Inflammatory macrophage treated with lipopolysaccharide for 1 hour (primary cell): ENCODE results near the gene PRKCA.
A peak's percentile ranks its signal among the peaks of the same experiment; 100 is the strongest.
"Not testable (repeated sequence)": the region's sequence is repeated elsewhere in the genome, so short reads cannot be mapped to it uniquely, and the experiment has no call there.

Experiments used
- DNase-seq, 2 donors: peaks; one replicate each; pipeline ENCODE4 v3.0.0-alpha.2; 2020 to 2022

PRKCA gene

DNA sequence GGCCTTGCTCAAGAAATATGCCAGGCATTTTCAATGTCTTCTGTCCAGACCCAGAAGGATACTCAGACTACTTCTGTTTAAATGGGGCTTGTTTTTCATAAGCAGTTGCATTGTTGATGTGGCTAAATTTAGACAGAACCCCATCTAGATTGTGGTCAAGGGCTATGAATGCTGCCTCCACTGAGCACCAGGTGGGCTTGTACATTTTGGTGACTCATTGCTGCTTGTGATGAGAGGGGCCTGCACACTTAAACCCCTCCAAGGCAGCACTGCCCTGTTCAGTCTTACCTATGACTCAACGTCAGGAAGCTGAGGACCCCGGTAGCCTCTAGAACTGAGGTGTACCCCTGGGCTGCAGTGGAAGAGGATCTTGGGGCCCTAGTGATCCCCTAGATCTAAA lies 144.0 kb downstream of the PRKCA start:
- no peak for DNase-seq

DNA sequence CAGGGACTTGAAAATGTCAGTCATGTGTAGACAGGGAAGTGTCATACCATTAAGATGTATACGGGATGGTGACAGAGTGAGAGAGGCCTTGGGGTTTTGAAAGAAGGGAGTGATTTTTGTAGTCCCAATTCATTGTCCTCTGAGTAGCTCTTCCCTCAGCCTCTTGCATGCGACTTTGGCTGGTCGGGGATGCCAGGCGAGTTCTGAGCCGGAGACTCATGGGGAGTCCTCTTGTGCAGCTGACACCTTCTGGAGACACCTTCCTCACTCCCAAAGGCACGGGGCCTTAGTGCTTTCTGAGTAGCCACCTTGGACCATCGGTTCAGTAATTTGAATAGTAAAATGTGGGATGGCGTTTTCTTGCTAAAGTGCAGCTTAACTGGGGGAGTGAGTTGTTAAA lies 144.7 kb downstream of the PRKCA start:
- DNase-seq: no peak

DNA sequence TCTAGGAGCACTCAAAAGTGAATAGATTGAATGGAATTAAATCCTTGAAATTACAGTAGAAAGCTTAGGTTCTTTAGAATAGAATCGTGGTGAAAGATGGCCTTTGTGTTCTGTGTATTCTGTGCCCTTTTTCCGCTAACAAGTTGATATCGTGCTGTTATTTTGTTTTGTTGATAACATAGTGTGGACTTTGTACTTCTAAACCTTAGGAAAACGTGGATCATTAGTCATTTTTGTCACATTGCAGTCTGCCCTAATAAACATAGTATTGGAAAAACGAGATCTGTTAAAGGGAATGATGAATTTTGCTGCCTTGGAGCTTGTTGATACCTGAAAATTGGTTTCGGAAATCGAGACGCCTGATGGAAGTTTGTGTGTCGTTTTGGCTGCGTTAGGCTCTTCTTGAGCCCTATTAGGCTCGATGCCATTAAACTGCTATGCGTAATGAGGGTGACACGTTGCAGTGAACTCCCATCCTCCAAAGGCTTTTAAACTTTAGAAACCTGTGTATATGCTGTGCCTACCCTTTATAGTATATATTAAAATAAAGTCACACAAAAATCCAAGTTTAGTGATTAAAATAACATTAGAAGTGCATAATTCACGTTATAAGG lies 145.7 kb downstream of the PRKCA start:
- DNase-seq: no peak

DNA sequence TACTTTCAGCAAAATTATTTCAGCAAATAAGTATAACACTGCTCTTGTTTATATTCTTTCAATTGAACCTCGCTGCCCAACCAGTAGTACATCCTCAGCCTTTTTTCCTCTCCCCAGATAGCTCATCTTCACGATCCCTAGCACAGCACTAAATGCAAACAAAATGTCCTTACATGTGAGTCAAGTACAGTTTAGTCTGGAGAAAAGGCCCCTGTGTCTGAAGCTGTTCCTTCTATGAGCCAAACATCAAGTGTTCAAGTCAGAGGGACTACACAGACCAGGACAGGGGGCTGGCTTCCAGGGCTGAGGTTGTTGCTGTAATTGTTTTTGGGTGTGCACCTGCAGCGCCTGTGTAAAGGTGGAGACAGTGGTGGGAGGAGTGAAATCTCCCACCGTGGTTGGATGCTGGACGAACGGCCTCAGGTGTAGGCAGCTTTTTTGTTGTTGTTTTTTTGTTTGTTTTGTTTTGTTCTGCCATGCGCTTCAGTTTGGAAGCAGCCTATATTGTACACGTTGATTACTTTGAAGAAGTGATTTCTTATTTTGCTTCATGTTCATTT lies 147.1 kb downstream of the PRKCA start:
- DNase-seq: no peak

DNA sequence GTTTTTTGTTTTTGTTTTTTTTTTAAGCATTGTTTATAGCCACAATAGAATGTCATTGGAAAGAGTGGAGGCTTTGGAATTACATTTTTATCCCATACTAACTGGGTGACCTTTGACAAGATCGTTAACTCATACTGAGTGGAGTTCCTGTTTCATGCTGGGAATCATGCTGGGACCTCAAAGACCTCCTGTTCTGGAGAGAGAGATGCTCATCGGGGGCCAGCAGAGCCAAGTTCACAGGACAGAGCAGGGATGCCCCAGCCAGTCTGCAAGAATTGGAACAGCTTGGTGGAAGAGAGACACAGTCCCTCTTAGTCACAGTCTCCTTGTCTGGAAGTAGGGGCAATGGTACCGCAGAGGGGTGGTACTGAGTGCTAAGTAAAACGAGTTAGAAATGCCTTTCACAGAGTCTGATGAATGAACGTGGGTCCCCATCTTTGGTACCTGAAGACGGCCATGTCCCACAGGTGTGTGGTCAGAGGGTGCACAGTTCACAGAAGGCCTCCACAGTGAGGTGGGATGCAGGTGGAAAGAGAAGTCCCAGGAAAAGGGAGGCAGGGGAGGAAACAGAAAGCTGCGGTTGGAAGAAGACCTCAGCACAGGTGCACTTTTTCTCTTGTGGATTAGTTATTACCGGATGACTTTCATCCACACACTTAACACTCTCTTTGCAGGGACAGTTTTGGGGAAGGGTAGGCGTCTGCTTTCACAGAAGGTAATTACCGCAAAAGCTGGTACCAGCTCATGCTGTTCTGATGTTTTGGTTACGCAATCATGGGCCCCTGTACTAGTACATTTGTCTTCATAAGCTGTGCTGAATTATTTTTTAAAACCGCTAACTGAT lies 147.8 kb downstream of the PRKCA start:
- DNase-seq: no peak

DNA sequence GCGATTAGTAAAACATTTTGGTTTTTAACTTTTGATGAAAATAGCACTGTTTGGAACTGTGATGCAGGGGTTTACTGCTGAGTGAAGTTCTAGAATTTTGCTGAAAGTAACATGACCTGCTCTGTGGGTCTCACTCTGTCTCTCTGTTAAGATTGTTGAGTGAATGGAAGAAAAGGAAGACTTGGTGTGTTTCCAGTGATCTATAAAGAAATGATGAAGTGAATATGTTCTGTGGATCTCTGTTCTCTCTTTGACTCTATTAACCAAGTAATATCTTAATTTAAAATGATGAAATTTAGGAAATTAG lies 148.4 kb downstream of the PRKCA start:
- DNase-seq: no peak

DNA sequence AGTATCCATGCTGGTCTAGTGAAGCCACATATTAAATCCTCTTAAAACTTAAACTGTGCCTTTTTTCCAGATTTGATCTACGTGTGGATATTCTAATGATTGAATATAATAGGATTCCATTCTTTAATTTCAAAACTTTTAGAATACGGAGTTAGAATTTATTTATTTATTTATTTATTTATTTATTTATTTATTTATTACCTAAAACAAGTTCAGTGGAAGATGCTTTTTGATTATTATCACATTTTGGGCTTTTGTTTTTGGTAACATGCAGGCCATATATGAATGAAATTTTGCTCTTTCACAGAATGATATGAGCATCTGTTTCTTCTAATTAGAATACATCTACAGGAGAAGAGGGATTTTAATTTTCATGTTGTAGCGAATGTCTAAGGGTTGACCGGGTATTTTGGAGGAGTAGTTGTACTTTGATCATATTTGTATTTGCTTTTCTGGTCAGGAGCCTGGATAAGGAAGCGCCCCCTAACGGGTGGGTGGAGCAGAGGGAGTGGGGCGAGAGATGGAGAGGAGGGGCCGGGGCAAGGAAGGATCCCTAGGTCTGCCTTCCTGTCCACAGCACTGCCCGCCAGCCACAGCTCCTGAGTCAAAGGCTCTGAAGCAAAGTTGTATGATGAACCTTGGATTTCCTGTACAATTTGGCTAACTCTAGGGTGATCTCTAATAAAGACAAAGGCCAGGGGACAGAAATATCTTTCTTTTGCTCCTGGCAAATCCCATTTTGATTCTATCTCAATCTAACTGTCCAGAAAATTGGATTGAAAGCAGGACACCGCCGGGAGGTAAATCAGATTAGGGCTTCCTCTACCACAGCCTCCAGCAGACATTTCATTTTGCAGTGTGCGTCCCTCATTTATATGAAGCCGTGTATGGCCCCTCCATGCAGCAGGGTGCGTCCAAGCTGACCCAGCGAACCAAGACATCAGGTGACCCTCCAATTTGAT lies 149.1 kb downstream of the PRKCA start:
- no peak for DNase-seq

DNA sequence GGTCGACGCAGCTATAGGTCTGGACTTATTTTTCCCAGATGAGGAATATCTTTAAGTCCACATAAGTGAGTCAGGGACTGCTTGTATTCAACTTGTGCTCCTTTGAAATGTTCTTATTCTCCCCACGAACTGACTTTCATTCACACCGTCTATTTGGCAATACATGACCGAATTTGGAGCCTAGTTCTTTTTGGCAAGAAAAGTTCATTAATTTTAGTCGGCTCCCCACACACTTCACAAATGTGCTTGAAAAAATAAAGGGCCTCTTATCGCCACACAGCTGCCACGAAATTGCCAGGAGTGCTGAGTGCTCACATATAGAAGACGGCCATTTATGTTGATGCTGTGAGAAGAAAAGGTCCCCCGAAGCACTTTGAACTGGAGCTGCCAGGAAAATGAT lies 152.6 kb downstream of the PRKCA start:
- DNase-seq: no peak

DNA sequence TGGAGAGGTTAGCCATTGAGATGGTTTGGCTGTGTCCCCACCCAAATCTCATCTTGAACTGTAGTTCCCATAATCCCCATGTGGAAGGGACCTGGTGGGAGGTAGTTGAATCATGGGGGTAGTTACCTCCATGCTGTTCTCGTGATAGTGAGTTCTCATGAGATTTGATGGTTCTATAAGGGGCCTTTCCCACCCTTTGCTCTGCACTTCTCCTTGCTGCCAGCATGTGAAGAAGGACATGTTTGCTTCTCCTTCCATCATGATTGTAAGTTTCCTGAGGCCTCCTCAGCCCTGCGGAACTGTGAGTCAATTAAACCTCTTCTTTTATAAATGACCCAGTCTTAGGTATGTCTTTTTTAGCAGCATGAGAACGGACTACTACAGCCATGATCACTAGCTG lies 155.1 kb downstream of the PRKCA start:
- DNase-seq: not testable (repeated sequence)

DNA sequence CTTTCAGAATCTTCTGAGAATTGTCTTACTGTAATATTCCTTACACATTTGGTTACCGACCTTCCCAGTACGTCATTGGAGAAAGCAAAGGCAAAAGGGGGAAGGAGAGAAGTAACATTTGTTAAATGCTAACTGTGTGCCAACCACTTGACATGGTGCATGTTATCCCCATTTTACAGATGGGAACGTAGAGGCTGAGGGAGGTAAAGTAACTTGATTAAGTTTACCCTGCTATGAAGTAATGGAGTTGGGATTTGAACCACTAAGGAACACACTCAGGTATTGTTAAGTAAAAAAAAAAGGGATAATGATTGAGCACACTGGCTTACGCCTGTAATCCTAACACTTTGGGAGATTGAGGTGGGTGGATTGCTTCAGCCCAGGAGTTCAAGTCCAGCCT lies 156.4 kb downstream of the PRKCA start:
- no peak for DNase-seq

DNA sequence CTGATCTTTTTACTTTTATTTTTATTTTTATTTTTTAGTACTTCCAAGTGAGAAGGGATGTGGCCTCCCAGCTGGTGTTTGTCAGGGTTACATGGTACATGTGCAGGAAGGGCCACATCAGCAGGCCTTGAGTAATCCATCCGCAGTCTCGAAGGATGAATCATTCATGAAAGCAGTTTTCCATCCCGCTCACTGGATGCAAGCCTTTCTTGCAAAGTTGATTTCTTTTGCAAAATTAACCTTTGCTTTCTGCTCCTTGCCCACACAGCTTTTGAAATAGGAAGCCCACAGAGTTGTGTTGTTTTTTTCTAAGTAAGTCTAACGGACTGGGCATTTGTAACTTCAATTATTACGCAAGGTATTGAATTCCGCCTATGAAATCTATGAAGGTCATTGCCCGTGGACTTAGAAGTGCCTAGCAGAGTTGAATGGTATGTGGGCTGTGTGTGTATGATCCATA lies 157.4 kb downstream of the PRKCA start:
- DNase-seq: peak; percentile 92 to 98

DNA sequence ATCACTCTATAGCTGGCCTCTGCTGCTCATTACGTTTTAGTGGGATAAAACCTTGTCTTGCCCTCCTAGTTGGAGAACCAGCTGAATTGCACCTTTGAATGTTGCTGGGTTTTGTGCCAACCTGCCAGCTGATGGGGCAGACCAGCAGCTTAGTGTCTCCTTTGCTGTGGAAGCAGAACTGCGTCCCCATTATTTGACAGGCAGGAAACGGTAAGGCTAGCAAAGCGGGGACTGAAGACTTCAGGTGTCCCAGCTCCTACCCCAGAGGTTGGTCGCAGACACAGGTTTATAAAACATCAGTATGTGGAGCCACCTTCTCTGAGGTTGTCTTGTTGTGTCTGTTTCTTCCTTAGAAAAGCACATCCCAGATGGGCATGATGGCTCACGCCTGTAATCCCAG lies 158.1 kb downstream of the PRKCA start:
- DNase-seq: no peak

DNA sequence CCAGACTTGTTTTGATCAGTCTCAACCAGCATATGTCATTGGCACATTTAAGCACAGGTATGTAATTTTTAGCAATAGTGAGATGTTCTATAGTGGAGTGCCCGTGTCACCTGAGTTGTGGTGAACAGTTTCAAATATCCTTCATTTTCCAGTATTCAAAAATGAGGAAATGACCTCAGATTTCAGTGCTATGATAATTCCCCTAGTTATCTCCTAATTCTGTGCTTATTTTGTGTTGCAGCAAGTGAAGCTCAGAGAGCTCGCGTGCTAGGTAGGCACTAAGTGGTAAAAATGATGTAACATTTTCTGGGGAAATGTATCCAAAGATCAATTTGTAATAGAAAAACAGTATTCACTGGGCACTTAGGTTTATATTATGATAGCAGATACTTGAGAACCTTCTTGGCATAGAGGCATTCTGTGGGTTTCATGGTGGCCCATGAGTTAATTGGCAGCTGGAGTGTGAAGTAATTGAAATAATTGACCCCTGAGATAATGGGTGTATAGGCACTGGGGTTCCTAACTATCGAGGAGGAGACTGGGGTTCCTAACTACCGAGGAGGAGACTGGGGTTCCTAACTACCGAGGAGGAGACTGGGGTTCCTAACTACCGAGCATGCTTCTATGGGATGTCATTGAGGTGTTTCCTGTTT lies 159.1 kb downstream of the PRKCA start:
- DNase-seq: peak; percentile 51 to 71

DNA sequence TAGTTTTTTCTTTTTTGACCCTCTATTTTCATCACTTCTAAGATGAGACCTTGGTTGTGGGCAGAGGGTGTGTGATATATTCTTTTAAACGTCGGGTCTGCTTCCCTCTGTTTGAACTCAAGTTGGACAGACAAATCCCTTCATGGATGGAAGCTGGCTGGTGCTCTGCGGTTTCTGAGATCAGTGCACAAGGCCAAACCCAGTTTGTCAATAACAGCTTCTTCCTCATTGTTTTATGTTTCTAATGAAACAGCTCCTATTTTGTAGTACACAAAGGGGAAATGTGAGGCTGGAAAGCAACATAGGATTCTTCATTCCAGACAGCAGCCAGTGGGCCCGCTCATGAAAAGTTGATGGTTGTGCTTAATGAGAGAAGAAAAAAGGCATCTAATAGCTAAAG lies 159.6 kb downstream of the PRKCA start:
- peak; percentile 65 to 72 for DNase-seq

DNA sequence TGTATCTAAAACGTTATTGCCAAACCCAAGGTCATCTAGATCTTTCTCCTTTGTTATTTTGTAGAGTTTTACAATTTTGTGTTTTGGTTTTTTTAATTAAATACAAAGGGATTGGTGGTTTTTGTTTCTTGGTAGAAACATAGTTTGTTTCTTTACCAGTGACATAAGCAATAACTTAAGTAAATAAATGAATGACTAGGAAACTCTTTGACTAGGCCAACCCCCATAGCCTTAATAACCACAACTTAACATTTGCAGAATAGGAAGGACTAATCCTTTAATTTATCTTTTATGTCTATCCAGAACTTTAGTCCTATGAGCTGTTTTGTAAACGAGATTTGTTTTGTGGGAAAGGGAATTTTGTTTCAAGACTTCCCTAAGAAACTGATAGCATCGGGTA lies 162.5 kb downstream of the PRKCA start:
- DNase-seq: no peak

DNA sequence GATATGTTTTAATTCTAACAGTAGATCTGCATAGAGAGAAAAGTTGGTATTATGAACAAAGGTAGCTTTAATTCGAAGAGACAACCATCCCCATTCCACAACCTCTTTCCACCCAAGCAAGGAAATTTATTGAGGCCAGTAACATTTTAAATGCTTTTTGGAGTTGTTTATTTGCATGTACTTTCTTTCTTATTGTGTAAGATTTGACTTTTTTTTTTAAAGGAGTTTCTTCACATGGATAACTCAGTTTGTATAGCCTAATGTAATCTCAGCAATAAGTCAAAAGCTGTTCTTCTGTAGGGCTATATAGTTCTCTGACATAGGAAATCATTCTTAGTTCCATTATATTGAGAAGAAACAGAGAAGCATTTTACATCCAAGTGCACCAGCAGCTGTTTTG lies 163.3 kb downstream of the PRKCA start:
- no peak for DNase-seq

DNA sequence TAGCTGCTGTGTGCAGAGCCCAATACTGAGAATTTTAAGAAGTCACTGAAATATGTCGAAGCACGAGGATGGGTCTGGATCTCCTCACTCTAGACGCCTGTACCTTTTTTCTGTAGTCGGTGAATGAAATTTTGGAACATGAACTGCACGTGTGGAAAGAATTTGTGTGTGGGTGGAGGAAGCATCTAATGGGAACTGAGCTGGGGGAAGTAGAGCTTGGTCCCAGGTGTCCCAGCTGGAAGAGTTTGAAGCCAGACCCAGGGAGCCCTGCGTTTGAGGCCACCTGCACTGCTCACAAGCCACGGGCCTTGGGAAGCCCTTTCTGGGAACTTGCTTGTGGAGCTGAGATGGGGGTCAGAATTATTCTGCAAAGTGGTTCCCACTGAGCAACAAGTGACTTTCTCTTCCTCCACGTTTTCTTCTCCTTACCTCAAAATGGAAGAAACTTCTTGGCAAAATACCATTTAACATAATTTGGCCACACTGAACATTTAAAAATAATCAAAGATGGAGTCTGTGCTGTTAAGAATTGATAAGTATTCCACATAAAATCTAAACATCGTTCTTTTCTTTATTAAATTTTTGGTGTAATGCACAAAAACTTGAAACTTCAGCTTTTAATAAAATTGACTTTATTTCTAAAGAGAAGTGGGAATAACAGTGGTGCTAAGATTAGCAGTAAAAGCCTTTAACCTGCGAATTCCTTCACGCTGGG lies 163.8 kb downstream of the PRKCA start:
- DNase-seq: no peak

DNA sequence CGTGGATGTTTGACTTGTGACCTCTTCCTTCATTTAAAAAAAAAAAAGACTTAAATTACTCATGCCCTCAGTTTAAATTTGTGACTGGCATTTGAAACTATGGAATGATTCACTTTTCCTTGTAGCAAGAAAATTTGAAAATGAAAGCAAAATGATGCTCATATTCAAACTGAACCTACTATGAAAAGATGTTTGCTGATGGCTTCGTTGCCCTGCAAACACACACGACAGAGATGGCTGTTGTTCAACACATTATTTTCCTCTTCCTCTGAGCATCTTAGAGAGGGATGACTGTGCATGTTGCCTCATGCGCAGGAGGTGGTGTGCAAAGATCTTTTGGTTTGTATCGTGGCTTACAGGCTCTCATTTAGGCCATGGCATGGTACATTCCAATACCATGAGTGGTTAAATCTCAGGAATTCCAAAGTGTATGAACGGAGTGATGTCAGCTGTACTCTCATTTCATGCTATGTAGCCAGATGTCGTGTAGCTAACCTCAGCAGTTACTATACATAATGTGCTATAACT lies 164.5 kb downstream of the PRKCA start:
- peak; percentile 60 to 77 for DNase-seq

DNA sequence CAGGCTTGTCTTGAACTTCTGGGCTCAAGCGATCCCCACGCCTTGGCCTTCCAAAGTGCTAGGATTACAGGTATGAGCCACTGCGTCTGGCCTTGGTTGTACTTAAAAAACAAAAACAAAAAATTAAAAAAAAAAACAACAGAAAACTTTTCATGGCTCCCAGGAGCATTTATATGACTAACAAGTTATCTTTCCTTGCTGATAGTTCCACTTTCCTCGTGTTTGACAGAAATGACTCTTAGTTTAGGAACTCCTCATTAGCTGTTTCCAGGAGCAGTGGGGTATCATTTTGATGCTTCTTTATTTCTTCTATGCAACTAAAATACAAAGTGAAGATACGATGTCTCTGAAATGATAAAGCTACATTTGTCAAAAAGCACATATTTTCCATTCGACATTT lies 165.4 kb downstream of the PRKCA start:
- no peak for DNase-seq

DNA sequence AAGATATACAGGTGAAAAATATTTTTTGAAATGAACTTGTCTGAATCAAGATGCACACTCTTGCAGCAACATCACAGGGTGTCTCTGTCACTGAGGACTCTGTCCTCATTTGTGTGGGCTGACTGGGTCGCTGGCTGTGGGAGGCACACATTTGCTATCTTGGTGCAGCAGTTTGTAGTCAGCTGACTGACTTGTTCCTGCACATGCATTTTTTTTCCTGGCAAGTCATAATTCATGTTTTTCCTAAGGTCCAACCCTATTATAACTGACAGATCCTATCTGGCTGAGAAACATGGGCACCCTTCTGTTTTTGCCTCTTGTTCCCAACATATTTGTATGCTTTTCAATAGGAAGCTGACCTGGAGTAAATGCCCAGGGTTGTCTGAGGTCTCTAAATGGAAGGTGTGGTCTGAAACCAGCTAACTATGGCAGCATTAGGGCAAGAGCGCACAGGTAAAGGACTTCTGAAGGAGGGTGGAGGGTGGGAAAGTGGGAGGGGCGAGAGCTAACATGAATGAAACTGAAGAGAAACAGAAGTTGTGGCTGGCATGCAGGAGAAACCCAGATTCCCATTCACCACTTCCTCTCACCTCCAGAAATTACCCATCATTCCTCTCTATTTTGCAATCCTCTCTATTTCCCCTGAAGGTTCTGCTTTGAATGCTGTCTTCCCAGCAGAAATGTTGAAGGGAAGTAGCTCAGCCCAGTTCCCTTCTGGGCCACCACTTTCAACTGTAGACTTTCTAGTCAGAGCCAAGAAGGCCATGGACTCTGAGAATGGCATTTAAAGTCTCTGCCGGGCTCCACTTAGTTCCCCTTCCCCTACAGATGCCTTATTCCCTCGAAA lies 166.1 kb downstream of the PRKCA start:
- peak; percentile 85 to 91 for DNase-seq

DNA sequence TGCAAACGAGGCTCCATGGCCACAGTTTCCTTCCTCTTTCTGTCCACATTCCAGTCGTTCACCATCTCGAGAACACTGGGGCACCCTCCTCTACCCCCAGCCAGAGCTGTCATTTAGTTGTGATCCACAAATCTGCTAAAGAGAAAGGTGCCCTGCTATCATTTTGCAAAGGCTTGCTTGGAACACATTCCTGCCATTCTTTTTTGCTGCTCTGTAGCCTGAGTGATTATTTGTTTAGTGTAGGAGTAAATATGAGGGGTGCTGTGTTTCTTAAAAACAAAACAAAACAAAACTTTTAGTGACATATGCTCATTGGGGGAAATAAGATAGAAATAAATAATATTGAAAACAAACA lies 166.7 kb downstream of the PRKCA start:
- no peak for DNase-seq
